Type B pancreatic cell (in vitro differentiated cells): ENCODE results near the gene PDE9A. TPM values are rescaled to one million over a fixed set of nuclear protein-coding genes. Genes with fewer than 3 reads are reported as not detected.
"Not testable (repeated sequence)": the region's sequence is repeated elsewhere in the genome, so short reads cannot be mapped to it uniquely, and the experiment has no call there.

ENCODE experiments used
- DNase-seq: peaks from one replicate; pipeline ENCODE4 v3.0.0; 2021; ENCODE audit warnings: mixed read lengths; ENCODE audit not compliant: unreplicated experiment; ENCODE audit errors: extremely low spot score
- H3K27ac Mint-ChIP-seq: 2 replicates; pipeline ENCODE4 v1.8.0; 2021; ENCODE audit warnings: mild to moderate bottlenecking, mixed read lengths
- H3K27me3 Mint-ChIP-seq: 2 replicates; pipeline ENCODE4 v1.8.0; 2021; ENCODE audit warnings: mixed read lengths
- H3K36me3 Mint-ChIP-seq: 2 replicates; pipeline ENCODE4 v1.8.0; 2021; ENCODE audit warnings: mixed read lengths
- H3K4me1 Mint-ChIP-seq: one replicate; pipeline ENCODE4 v1.8.0; 2021; ENCODE audit warnings: mixed read lengths; ENCODE audit not compliant: unreplicated experiment
- H3K4me3 Mint-ChIP-seq: 2 replicates; pipeline ENCODE4 v1.8.0; 2021; ENCODE audit warnings: mild to moderate bottlenecking, mixed read lengths
- H3K9me3 Mint-ChIP-seq: 2 replicates; pipeline ENCODE4 v1.8.0; 2021; ENCODE audit warnings: mixed read lengths
- total RNA-seq: library from RNA; stranded (reverse); gene quantifications from 2 replicates; pipeline ENCODE4 v1.2.1, GENCODE V29; 2021; ENCODE audit warnings: low replicate concordance
- TF ChIP-seq, protein P1 (sequence below): fragments of 200-600 bp; sonication (generic); conservative IDR thresholded peaks from 2 replicates; pipeline ENCODE4 v1.5.0; 2021; ENCODE audit warnings: antibody characterized with exemption, mild to moderate bottlenecking

PDE9A gene
- total RNA-seq, 1 donor from 2014 or later = 18.6 TPM

DNA sequence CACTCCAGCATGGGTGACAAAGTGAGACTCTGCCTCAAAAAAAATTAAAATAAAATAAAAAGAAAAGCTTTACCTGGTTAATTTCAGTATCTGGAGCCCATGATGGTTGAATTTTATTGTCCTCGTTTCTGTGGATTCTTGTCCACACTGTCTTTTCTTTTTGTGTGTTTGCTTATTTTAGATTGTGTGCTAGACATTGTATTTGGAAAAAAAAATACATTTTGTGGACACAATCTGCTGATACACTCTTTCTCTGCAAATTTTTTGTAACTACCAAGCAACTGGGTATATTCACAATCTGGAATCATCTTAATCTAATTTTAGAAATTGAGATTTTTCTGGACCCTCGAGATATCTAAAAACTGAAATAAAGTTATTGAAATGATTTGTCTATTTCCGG, 41.6 kb upstream of the PDE9A start:
- Mint-ChIP-seq H3K27me3 (no peaks in the 10 kb centered on the region), H3K27ac (no peak overlapping the region), H3K9me3 (peaks cover 14% of the 10 kb centered on the region), H3K4me3 (no peak overlapping the region), H3K36me3 (no peaks in the 10 kb centered on the region), H3K4me1 (no peaks in the 10 kb centered on the region)
- no peak for DNase-seq
- TF ChIP-seq, protein P1, sequence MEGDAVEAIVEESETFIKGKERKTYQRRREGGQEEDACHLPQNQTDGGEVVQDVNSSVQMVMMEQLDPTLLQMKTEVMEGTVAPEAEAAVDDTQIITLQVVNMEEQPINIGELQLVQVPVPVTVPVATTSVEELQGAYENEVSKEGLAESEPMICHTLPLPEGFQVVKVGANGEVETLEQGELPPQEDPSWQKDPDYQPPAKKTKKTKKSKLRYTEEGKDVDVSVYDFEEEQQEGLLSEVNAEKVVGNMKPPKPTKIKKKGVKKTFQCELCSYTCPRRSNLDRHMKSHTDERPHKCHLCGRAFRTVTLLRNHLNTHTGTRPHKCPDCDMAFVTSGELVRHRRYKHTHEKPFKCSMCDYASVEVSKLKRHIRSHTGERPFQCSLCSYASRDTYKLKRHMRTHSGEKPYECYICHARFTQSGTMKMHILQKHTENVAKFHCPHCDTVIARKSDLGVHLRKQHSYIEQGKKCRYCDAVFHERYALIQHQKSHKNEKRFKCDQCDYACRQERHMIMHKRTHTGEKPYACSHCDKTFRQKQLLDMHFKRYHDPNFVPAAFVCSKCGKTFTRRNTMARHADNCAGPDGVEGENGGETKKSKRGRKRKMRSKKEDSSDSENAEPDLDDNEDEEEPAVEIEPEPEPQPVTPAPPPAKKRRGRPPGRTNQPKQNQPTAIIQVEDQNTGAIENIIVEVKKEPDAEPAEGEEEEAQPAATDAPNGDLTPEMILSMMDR = no peak

DNA sequence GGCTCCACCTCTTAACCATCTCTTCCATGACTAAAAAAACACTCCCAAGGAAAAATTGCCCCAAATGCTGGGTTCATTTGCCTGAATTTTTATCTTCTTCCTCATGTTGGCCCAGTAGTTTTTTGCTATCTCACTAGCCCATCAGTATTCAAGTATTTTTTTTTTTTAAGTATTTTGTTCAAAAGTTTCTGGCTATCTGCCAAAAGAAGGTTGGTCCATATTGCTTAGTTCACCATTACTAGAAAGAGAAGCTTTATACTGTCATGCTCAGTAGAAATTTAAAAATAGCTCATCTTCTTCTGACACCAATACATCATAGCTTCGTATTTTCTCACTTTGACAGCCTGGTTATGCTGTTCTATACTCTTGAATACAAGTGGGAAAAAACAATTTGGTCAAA, 41.0 kb upstream of the PDE9A start:
- Mint-ChIP-seq H3K36me3 (no peaks in the 10 kb centered on the region), H3K4me3 (no peak overlapping the region), H3K4me1 (no peaks in the 10 kb centered on the region), H3K27ac (no peak overlapping the region), H3K27me3 (no peaks in the 10 kb centered on the region), H3K9me3 (peaks cover 10% of the 10 kb centered on the region)
- TF ChIP-seq, protein P1 = no peak
- DNase-seq = no peak

DNA sequence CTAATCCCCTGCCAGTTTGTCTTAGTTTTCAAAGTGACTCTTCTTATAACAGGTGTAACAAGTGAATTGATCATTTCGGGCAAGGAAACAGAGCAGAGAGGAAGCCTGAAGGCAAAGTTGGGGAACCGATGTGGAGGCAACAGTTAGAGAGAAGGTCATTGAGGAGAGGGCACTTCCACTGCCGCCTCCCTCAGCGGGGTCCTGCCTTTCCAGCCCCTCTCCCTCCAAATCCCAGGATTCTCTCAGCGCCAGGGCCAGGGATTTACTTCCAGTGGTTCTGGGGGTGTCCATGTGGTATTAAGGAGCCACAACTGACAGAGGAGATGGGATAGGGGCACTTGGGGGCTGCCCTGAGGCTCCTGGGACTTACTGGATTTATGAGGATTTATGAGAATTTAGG, 39.7 kb upstream of the PDE9A start:
- no peak overlapping the region for H3K4me3 Mint-ChIP-seq
- peaks cover 10% of the 10 kb centered on the region for H3K27me3 Mint-ChIP-seq
- no peak for DNase-seq
- H3K9me3 Mint-ChIP-seq = peaks cover 5% of the 10 kb centered on the region
- no peak overlapping the region for H3K27ac Mint-ChIP-seq
- H3K36me3 Mint-ChIP-seq = no peaks in the 10 kb centered on the region
- TF ChIP-seq, protein P1 = no peak
- H3K4me1 Mint-ChIP-seq = no peaks in the 10 kb centered on the region

DNA sequence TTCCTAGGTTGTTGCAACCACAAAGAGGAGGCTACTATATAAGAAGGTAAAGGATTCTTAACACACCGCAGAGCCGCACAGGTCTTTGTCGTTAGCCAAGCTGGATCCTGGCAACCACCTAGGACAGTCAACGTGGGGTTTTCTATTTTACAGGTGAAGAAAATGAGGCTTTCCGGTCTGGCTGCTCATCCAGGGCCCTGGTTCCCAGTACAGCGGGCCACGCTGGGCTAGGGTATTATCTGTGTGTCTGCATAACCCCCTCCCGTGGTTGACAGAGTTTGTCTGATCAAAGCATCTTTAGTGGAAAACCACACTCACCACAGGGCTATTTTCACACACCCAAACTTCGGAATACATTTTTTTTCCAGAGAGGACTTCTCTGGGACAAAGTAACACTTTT, 39.0 kb upstream of the PDE9A start:
- TF ChIP-seq, protein P1 = no peak
- DNase-seq = no peak
- peaks cover under 1% of the 10 kb centered on the region for H3K9me3 Mint-ChIP-seq
- peaks cover 16% of the 10 kb centered on the region for H3K27me3 Mint-ChIP-seq
- H3K4me1 Mint-ChIP-seq = no peaks in the 10 kb centered on the region
- no peak overlapping the region for H3K4me3 Mint-ChIP-seq
- no peaks in the 10 kb centered on the region for H3K36me3 Mint-ChIP-seq
- H3K27ac Mint-ChIP-seq = no peak overlapping the region

DNA sequence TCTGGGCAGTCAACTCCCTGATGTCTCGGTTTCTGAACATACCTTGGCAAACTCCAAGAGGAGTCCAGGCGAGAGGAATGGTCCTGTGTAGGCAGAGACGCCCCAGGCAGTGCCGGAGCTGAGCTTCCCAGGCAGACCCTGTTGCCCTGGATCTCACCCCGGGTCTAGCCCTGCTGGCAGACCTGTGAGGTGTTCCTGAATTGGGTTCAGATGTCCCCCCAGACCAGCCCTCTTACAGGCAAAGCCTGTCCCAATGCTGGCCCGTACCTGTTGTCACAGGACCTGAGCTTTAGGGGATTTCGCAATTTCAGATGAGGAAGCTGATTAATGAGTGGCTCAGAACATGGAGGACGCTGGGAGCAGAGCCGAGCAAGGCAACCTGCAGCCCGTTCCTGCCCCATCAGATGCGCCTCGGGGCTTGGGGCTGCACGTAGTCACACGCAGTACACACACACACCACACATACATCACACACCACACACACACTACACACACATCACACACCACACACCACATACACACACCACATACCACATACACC, 38.5 kb upstream of the PDE9A start:
- H3K27me3 Mint-ChIP-seq = peaks cover 17% of the 10 kb centered on the region
- H3K4me3 Mint-ChIP-seq = no peak overlapping the region
- H3K4me1 Mint-ChIP-seq = no peaks in the 10 kb centered on the region
- no peaks in the 10 kb centered on the region for H3K36me3 Mint-ChIP-seq
- TF ChIP-seq, protein P1 = no peak
- no peak for DNase-seq
- no peaks in the 10 kb centered on the region for H3K9me3 Mint-ChIP-seq
- H3K27ac Mint-ChIP-seq = no peak overlapping the region

DNA sequence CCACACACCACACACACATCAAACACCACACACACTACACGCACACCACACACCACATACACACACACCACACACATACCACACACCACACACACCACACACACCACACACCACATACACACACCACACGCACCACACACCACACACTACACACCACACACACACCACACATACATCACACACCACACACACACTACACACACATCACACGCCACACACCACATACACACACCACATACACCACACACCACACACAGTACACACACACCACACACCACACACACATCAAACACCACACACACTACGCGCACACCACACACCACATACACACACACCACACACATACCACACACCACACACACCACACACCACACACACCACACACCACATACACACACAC, 38.0 kb upstream of the PDE9A start:
- H3K4me1 Mint-ChIP-seq, H3K27ac Mint-ChIP-seq, H3K4me3 Mint-ChIP-seq, H3K36me3 Mint-ChIP-seq, H3K9me3 Mint-ChIP-seq, DNase-seq: not testable (repeated sequence)
- peaks cover 17% of the 10 kb centered on the region for H3K27me3 Mint-ChIP-seq
